ENCODE results near the gene TRIM62.

DNA sequence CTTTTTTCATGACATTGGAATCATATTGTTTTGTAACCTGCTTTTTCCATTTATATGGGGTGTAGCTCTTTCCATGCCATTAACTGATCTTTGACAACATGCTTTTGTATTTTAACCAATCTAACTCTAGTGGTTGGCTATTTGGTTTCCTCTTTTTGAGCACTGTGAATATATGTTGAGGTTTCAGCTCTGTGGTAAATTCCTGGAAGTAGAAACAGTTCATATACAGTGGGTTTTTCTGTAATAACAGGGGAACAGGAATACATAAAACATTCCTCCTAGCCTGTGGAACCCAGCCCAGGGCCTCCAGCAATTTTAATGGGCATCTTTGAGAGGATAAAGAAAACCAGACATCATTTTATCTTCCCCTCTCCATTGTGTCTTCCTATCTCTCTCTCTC lies 83.5 kb downstream of the TRIM62 start:
- no peak for TF ChIP-seq POLR2A (IDR thresholded peaks at IDR 0.05)
- TF ChIP-seq, protein P1, sequence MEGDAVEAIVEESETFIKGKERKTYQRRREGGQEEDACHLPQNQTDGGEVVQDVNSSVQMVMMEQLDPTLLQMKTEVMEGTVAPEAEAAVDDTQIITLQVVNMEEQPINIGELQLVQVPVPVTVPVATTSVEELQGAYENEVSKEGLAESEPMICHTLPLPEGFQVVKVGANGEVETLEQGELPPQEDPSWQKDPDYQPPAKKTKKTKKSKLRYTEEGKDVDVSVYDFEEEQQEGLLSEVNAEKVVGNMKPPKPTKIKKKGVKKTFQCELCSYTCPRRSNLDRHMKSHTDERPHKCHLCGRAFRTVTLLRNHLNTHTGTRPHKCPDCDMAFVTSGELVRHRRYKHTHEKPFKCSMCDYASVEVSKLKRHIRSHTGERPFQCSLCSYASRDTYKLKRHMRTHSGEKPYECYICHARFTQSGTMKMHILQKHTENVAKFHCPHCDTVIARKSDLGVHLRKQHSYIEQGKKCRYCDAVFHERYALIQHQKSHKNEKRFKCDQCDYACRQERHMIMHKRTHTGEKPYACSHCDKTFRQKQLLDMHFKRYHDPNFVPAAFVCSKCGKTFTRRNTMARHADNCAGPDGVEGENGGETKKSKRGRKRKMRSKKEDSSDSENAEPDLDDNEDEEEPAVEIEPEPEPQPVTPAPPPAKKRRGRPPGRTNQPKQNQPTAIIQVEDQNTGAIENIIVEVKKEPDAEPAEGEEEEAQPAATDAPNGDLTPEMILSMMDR (IDR thresholded peaks at IDR 0.05), result no peak
